Activated CD4-positive, alpha-beta T cell treated with anti-CD3 and anti-CD28 coated beads, Interleukin-2, amount 50 U/mL, for 4 hours (primary cell): Measurements from ENCODE around the gene DNAJB8.

Experiments used
- DNase-seq, 2 experiments: peaks; one replicate each; pipeline ENCODE4 v3.0.0-alpha.2; 2020

DNAJB8 gene

GRCh38 chr3:128493570-128494366 is 27.1 kb upstream of the DNAJB8 start:
- DNase-seq: no peak

- no peak for DNase-seq
Measured at GRCh38 chr3:128492671-128493569, 26.2 kb upstream of the DNAJB8 start, which contains the start of gene GATA2. TSS of gene GATA2 (minus strand) at chr3:128493201. CDS start at chr3:128487031, 6,170 bp downstream.

GRCh38 chr3:128491941-128492670 is 25.4 kb upstream of the DNAJB8 start:
- DNase-seq: no peak

GRCh38 chr3:128491691-128491940 is 24.9 kb upstream of the DNAJB8 start:
- DNase-seq: no peak

- DNase-seq: no peak
Measured at GRCh38 chr3:128490915-128491690, 24.4 kb upstream of the DNAJB8 start.

GRCh38 chr3:128490650-128490914 is 23.9 kb upstream of the DNAJB8 start:
- no peak for DNase-seq

- no peak for DNase-seq
Measured at GRCh38 chr3:128489927-128490649, 23.4 kb upstream of the DNAJB8 start.

- no peak for DNase-seq
Measured at GRCh38 chr3:128489674-128489926, 22.9 kb upstream of the DNAJB8 start.

GRCh38 chr3:128488991-128489673 is 22.4 kb upstream of the DNAJB8 start:
- DNase-seq: no peak

GRCh38 chr3:128488636-128488990 is 21.9 kb upstream of the DNAJB8 start:
- DNase-seq: no peak

GRCh38 chr3:128487813-128488635 is 21.3 kb upstream of the DNAJB8 start:
- DNase-seq: no peak

- no peak for DNase-seq
Measured at GRCh38 chr3:128487538-128487812, 20.8 kb upstream of the DNAJB8 start.

GRCh38 chr3:128486681-128487537 is 20.2 kb upstream of the DNAJB8 start:
- DNase-seq: no peak

GRCh38 chr3:128486205-128486628 is 19.5 kb upstream of the DNAJB8 start:
- no peak for DNase-seq

- DNase-seq: no peak
Measured at GRCh38 chr3:128485282-128486204, 18.9 kb upstream of the DNAJB8 start.

GRCh38 chr3:128484404-128485281 is 18.0 kb upstream of the DNAJB8 start:
- no peak for DNase-seq

- no peak for DNase-seq
Measured at GRCh38 chr3:128483657-128484403, 17.1 kb upstream of the DNAJB8 start.
